Mammary epithelial cell (primary cell): ENCODE results near the gene HSPA12B.

Experiments used
- CTCF ChIP-seq, 2 donors: IDR thresholded peaks in 1 of 2; conservative IDR thresholded peaks in 1 of 2; 2 replicates each; pipeline ENCODE4 v1.5.1; 2011 to 2012; ENCODE audit warnings: inconsistent platforms in 2 of 2, low read length in 2 of 2, mild to moderate bottlenecking in 2 of 2, control low read depth in 1 of 2, low read depth in 1 of 2; ENCODE audit not compliant: insufficient read depth in 1 of 2; ENCODE audit errors: extremely low read depth in 1 of 2
- EZH2 ChIP-seq: IDR thresholded peaks from 2 replicates; pipeline ENCODE4 v1.6.1; 2012; ENCODE audit warnings: low read length, inconsistent platforms, borderline replicate concordance

- TF ChIP-seq CTCF (conservative IDR thresholded peaks at IDR 0.05 in 1 of 2, IDR thresholded peaks at IDR 0.05 in 1 of 2; ENCODE audit: extremely low read depth in 1 of 2, insufficient read depth in 1 of 2, low read depth in 1 of 2, low read length in 2 of 2) (no peak), EZH2 (no peak)
These were observed 26.1 kb downstream of the HSPA12B start for GRCh38 chr20:3758566-3758965.
